ENCODE data around the gene NEURL1.

NEURL1 gene

GRCh38 chr10:103541616-103542015, 48.1 kb downstream of the NEURL1 start:
- no peak for TF ChIP-seq POLR2AphosphoS5 (IDR thresholded peaks at IDR 0.05; ENCODE audit: low read depth, low read length)
- TF ChIP-seq, protein P1, sequence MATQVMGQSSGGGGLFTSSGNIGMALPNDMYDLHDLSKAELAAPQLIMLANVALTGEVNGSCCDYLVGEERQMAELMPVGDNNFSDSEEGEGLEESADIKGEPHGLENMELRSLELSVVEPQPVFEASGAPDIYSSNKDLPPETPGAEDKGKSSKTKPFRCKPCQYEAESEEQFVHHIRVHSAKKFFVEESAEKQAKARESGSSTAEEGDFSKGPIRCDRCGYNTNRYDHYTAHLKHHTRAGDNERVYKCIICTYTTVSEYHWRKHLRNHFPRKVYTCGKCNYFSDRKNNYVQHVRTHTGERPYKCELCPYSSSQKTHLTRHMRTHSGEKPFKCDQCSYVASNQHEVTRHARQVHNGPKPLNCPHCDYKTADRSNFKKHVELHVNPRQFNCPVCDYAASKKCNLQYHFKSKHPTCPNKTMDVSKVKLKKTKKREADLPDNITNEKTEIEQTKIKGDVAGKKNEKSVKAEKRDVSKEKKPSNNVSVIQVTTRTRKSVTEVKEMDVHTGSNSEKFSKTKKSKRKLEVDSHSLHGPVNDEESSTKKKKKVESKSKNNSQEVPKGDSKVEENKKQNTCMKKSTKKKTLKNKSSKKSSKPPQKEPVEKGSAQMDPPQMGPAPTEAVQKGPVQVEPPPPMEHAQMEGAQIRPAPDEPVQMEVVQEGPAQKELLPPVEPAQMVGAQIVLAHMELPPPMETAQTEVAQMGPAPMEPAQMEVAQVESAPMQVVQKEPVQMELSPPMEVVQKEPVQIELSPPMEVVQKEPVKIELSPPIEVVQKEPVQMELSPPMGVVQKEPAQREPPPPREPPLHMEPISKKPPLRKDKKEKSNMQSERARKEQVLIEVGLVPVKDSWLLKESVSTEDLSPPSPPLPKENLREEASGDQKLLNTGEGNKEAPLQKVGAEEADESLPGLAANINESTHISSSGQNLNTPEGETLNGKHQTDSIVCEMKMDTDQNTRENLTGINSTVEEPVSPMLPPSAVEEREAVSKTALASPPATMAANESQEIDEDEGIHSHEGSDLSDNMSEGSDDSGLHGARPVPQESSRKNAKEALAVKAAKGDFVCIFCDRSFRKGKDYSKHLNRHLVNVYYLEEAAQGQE (IDR thresholded peaks at IDR 0.05; ENCODE audit: insufficient read depth in 1 of 2, low read depth in 2 of 2, low read length in 2 of 2), result no peak
- no peak for TF ChIP-seq TAF1 (IDR thresholded peaks at IDR 0.05; ENCODE audit: borderline replicate concordance, insufficient read depth, low read length)
- no peak for TF ChIP-seq FOXP2 (optimal IDR thresholded peaks at IDR 0.05; ENCODE audit: borderline replicate concordance, extremely low read depth, extremely low read length, insufficient read depth)
- TF ChIP-seq SIN3A (IDR thresholded peaks at IDR 0.05; ENCODE audit: borderline replicate concordance, insufficient read depth, low read length), result no peak

- TF ChIP-seq TAF1 (IDR thresholded peaks at IDR 0.05; ENCODE audit: borderline replicate concordance, insufficient read depth, low read length) (no peak), SIN3A (IDR thresholded peaks at IDR 0.05; ENCODE audit: borderline replicate concordance, insufficient read depth, low read length) (no peak), FOXP2 (optimal IDR thresholded peaks at IDR 0.05; ENCODE audit: borderline replicate concordance, extremely low read depth, extremely low read length, insufficient read depth) (no peak), POLR2AphosphoS5 (IDR thresholded peaks at IDR 0.05; ENCODE audit: low read depth, low read length) (no peak)
- TF ChIP-seq, protein P1 (IDR thresholded peaks at IDR 0.05; ENCODE audit: insufficient read depth in 1 of 2, low read depth in 2 of 2, low read length in 2 of 2), result no peak
Observed at GRCh38 chr10:103542764-103543616, 49.5 kb downstream of the NEURL1 start.

DNA sequence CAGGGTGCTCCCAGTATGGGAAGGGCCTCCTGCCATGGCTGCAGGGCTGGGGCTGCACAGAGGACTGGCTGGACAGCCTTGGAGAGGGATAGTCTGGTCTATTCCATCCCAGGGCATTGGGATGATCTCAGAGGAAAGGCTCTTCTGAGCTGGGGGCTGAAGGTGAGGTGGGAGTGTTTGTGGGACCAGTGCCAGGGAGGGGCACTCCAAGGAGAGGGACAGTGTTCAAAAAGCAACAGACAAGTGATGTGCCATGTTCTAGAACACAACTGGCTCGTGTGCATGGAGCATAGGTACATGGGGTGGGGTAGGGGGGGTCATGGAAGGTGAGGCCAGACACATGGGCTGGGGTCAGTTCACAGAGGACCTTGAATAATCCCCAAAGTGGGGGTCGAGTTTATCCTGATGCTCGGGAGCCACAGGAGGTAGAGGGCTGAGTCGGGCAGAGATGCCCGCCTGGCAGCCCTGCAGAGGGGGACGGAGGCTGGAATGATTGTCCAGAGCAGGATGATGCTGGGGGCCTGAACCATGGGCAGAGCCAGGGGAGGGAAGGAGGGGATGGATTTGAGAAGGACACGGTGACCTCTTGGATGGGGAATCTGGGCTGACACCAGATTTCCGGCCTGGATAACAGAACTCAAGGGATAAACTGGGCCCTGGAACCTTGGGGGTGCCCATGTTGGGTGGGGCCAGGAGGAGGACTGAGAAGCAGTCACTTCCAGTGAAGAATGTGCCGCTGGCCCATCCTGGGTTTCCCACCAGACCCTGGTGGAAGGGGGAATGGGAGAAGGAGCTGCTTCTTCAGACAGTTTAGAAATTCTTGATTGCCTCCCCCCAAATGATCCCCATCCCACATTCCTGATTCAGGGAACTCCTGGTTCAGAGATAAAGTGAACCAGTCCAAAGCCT, 50.4 kb downstream of the NEURL1 start:
- TF ChIP-seq TAF1 (IDR thresholded peaks at IDR 0.05; ENCODE audit: borderline replicate concordance, insufficient read depth, low read length) (no peak), POLR2AphosphoS5 (IDR thresholded peaks at IDR 0.05; ENCODE audit: low read depth, low read length) (no peak), SIN3A (IDR thresholded peaks at IDR 0.05; ENCODE audit: borderline replicate concordance, insufficient read depth, low read length) (no peak), FOXP2 (optimal IDR thresholded peaks at IDR 0.05; ENCODE audit: borderline replicate concordance, extremely low read depth, extremely low read length, insufficient read depth) (no peak)
- TF ChIP-seq, protein P1 (IDR thresholded peaks at IDR 0.05; ENCODE audit: insufficient read depth in 1 of 2, low read depth in 2 of 2, low read length in 2 of 2), result no peak

DNA sequence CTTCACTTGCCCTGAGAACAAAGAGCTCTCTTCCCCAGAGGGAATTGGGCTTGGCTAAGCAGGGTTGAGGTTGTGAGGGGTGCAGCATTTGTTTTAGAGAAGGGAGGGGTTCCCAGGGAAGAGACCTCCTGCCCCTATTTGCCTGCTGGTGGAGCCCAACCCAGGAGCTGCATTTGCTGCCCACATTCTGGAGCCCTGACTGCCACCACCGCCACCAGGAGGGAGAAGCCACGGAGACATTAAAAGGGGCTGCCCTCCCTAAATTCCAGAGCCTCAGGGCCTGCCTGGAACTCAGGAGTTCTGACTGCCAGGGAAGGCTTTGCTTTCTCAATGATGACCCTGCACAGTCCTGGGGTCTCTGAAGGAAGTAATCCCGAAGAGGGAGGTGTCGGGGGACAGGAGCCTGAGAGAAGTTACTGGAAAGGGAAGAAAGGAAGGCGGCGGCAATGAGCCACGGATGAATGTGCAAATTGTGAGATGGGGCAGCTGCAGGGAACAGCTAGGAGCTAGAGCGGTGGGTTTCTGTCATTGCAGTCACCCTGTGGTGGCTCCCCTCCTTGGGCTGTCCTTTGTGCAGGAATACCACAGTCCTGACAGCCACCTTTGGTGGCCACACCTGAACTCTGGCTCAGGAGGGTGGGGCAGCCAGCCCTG, 51.3 kb downstream of the NEURL1 start:
- TF ChIP-seq TAF1 (IDR thresholded peaks at IDR 0.05; ENCODE audit: borderline replicate concordance, insufficient read depth, low read length), result no peak
- TF ChIP-seq, protein P1 (IDR thresholded peaks at IDR 0.05; ENCODE audit: insufficient read depth in 1 of 2, low read depth in 2 of 2, low read length in 2 of 2), result no peak
- TF ChIP-seq POLR2AphosphoS5 (IDR thresholded peaks at IDR 0.05; ENCODE audit: low read depth, low read length), result no peak
- no peak for TF ChIP-seq FOXP2 (optimal IDR thresholded peaks at IDR 0.05; ENCODE audit: borderline replicate concordance, extremely low read depth, extremely low read length, insufficient read depth)
- no peak for TF ChIP-seq SIN3A (IDR thresholded peaks at IDR 0.05; ENCODE audit: borderline replicate concordance, insufficient read depth, low read length)
